ENCODE data around the gene LIMK2.
"Not testable (repeated sequence)": the region's sequence is repeated elsewhere in the genome, so short reads cannot be mapped to it uniquely, and the experiment has no call there.

LIMK2 gene

DNA sequence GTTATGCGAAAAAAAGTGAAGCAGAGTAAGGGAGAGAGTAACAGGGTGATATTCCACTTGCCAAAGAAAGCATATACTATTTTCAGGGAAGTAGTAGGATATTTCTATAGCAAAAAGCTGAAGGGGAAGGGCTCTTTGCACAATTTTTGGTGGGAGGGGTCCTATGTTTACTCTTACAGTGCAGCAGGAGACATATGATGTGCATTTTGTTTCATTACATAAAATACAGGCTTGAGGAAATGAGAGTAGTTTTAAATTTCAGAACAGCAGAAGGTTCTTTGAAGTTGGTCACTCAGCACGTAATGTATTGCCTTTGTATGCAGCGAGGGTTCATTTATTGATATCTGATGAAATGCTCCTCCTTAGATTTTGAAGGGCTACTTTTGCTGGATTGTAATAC lies 83.3 kb downstream of the LIMK2 start:
- DNase-seq: no peak

DNA sequence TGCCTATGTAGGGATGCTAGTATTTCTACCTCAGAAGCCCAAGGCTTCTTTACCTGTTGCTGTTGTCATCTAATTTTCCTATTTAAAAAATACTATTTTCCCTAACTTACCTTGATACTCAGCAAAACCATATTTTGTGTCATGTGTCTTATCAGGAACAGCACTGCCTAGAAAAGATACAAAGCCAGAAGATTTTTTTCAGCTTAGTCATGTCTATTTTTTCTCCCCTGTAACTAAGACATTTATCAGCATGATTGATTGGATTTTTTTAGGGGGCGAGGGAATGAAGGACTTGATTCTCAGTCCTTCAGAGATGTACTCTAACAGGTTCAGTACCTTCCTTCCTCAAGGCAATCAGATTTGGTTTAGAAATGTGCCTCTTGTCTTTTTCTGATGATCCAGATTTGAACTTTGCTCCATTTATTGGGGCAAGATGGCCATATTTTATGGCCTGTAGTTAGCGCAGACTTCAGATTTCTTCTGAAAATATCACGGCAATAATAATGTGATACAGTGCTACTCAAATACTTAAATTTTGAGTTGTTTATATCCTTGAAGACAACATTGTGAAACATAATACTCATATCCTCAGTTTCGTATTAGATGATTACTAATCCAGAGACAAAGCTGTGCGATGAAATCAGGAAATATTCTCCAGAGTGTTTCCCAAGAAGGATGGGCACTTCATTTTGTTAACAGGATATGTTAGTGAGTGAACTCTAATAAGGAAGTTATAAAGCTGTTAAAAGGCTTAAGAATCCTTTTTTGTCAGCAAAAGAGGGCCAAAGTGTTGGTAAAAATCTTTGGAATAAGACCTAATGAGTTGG lies 83.9 kb downstream of the LIMK2 start:
- DNase-seq: no peak

DNA sequence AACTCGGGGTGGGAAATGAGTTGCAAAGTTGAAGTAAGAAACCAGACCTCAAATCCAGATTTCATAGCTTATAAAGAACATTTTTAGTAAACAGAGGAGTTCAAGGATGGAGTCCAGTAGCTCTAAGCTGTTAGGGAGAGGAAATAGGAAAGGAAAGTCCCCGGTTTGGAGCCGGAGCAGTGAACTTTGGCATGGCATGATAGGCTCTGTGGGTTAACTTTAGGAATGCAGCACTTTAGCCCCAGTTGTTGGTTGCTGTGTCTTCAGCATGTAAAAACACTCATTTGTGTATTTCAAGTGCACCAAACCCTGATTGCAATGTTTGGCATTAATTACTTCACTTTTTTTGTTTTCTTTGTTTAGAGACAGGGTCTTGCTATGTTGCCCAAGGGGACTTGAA lies 88.8 kb downstream of the LIMK2 start:
- DNase-seq: no peak

DNA sequence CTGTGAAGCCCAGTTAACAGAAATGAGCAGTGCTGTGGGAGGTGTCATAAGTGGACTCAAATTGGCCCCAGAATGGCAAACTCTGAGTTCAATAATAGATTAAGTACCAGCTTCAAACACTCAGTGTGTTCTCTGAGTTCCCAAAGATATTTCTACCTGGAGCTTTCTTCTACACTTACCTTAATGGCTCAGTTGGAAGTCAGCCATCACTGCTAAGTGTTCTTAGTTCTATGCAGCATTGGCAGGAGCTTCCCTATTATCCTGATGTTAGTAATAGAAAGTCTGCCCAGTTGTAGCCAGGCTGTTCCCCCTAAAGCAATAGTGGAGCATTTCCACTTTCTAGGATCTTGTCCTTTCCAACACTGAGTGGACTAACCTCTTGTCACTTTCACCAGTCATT lies 89.9 kb downstream of the LIMK2 start:
- DNase-seq: no peak

DNA sequence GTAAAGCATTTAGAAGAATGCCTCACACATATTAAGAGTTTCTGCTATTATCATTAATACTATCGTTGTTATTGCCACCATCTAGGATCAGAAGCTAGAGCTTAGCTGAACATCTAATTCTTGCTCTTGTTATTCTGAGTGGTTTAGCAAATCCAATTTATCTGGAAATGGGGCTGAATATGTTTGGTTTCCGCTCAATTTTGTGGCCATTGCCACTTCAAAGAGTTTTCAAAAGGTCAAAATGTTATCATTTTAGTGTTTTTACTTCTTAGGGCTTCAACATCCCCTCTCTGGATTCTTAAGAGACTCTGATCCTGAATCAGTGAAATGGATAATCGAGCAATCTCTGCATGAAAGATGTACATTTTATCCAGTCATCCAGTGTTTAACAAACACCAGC lies 90.4 kb downstream of the LIMK2 start:
- no peak for DNase-seq

DNA sequence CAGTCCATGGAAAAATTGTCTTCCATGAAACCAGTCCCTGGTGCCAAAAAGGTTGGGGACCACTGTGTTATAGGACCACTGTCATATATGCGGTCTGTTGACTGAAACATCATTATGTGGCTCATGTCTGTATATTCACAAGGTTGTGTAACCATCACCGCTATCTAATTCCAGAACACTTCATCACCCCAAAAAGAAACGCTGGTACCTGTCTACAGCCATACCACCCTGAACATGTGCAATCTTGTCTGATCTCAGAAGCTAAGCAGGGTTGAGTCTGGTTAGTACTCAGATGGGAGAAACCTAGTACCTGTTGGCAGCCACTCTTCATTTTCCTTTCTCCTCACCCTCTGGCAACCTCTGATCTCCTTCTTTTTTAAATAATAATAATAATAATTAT lies 93.1 kb downstream of the LIMK2 start:
- DNase-seq: no peak

DNA sequence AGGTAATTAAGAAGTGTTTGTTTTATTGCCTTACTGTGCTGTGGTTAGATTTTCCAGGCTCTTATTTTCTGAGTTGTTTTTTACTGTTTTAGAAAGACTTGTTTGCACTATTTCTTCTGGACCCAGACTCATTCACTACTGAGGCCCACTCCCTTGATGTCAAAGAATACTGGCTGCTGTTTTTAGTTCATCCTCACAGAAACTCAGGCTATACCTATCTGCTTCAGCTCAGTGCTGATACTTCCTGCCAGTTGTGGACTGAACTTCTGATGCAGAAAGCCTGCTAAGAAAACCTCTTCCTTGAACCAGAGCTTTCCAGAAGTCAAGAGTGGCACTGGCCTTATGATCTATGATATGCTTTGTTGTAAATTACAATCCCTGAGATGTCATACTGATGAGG lies 96.1 kb downstream of the LIMK2 start:
- DNase-seq: no peak

DNA sequence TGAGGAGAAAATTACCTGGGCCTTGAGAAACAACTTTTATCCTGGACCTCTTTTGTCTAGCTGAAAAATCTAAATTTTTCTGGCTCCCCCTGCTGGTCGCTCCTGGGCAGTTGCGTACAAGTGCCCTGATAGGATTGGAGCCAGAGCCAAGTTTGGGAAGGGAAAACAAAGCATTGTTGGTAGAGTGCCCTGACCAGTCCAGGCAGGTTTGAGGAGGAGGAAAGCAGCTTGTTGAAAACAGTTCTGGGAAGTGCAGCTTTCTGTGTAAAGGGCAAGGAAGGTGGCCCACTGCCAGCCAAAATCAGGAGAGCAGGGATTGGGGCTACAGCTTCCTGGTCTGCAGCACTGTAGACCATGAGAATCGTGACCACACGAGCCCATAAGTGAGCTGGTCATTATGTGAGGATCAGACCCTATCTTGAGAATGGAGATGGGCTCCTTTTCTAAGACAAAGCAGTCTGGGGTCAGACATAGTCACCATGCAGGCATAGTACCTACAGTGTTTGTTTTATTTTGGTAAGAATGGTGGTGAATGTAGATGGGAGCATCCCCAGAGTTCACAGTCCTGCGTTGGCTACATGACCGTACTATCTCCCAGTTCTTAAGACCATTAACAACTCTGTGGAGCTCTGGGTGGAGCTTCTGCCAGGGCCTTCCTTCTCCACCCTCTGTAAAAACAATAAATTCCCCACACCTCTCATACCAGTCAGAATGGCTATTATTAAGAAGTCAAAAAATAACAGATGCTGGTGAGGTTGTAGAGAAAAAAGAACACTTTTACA lies 101.5 kb downstream of the LIMK2 start:
- DNase-seq: peak; percentile 65

DNA sequence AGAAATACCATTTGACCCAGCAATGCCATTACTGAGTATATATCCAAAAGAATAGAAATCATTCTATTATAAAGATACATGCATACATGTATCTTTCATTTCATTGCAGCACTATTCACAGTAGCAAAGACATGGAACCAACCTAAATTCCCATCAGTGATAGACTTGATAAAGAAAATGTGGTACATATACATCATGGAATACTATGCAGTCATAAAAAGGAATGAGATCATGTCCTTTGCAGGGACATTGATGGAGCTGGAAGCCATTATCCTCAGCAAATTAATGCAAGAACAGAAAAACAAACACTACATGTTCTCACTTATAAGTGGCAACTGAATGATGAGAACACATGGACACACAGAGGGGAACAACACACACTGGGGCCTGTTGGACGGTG lies 102.1 kb downstream of the LIMK2 start:
- DNase-seq: not testable (repeated sequence)

DNA sequence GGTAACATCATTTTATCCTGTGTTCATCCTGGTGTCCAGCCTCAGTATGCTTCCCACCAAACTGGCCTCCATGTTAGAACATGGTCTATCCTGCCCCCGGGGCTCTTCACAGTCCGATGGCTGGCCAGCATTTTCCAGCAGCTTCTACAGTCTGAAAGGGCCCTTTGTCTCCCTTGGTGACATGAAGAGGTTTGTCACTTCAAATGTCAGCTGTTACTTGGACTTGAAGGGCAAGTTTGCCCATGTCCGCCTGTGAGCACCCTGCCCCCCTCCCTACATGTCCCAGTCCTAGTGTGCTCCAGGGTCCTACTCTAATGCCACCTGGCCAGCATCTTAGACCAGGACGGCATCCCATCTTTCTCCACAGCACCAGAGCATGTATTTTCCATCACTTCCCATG lies 109.3 kb downstream of the LIMK2 start:
- no peak for DNase-seq

DNA sequence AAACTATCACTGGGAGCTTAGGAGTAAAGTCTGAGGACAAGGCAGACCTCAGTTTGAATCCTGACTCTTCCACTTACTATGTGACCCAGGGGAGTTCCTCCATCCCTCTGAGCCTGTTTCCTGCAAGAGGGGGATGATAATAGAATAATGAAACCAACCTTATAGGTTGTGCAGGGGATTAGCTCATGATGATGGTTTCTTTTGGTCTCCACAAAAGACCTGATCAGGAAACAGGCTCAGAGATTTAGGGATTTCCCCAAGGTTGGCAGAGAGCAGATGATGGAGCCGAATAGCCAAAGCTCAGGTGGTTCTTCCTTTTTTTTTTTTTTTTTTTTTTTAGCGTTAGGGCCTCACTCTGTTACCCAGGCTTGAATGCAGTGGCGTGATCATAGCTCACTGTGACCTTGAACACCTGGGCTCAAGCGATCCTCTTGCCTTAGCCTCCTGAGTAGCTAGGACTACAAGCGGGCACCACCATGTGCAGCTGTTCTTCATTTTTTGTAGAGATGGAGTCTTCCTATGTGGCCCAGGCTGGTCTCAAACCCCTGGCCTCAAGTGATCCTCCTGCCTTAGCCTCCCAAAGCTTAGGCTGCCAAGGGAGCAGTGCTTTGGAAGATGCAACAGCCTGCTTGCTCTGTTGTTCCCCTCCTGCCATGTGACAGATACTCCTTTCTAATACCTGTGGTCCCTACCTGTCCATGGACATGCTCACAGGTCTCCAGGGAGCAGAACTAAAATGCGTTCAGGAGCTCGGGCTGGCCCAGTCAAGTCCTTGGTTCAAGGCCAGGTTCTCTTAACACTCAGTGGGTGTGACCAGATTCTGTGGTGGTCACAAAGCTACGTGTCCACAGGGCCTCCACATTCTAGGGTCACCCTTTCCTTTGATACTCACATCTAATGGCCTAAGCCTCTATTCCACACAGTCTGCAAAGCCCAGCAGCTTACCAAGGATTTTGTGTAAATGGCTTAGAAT lies 111.8 kb downstream of the LIMK2 start:
- DNase-seq: no peak

DNA sequence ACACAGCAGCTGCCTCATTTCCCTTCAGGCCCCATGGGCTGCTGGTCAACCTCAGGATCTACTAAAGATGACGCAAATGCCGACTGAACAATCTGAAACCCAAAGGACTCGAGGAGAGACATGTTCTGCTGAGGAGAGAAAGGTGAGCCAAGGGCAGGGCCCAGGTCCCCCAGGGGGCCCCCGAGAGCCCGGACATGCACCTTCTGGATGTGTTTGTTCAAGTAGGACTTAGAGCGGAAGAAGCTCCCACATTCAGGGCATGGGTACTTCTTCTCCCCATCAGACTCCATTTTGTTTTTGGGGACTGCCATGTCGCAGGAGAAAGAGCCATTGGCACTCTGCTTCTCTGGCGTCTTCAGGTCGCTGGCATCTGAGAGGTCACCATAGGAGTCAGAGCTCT lies 114.8 kb downstream of the LIMK2 start:
- no peak for DNase-seq

DNA sequence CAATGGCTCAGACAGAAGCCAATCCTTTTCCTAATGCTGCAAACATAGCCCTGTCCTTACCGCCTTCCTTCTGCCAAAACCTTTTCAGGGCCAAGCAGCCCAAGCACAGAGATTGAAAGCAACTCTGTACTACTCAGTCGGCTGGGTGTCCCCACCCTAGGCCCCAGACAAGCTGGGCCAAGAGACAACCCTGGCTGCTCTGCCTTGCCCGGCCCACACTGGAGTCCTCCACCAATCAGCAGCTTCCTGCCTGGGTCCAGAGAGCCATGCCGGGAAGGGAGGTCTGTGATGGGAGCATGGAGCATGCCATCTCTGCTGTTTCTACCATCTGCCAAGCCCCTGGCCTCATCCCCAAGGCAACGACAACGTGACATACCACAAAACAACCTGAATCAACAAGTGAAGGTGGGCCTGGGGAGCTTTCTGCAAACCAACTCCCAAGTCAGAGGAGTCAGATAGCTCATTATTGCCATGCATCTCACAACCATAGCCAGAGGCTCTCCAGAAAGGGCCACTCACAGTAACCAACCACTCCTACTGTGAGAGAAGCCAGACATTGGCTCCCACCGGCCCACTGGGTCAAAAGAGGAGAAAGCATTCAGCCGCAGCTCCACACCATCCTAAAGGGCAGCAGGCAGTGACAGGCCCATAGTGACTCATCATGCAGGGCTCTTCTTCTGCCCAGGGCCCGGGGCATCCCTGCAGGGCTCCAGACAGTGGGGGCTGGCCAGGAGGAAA lies 115.9 kb downstream of the LIMK2 start:
- no peak for DNase-seq

DNA sequence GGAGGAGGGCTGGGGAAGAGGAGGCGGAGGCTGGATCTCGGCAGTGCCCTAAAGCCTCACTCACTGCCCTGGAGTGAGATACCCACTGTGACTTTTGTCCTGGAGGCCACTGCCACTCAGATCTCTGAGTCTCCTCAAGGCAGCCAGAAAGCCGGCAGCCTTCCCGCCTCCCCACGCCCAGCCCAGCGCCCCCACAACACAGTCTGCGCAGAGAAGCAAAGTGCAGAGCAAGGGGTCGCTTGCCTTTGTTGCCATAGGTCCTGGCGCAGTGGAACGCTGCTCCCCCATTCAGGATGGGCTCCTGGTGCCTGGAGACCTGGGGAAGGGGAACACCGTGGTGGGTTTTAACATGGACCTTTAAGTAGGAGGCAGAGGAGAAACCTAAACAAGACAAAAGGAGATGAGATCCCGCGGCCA lies 116.5 kb downstream of the LIMK2 start:
- no peak for DNase-seq

DNA sequence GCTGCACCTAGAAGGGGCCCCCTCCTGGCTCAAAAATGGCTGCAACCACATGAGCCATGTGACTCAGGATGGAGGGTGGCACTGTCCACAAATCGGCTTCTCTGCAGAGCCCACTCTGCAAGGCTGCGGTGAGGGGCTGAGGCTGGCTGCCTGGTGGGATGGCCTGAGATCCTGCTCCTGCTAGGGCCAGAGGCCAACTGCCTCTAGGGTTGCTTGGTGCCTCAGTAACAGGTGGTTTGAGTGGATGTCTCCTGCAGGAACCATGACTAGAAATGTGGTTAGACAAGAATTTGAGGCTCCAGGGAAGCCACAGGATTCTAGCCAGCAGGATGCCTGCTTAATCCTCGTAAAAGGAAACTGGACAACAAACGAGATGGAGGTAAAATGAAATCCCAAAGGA lies 116.9 kb downstream of the LIMK2 start:
- no peak for DNase-seq

Measured in T-helper 9 cell (primary cell).